WTC11 (cell line): ENCODE results near the gene EIF3I. TPM values are rescaled to one million over a fixed set of nuclear protein-coding genes. Genes with fewer than 3 reads are reported as not detected.

Experiments used
- ATAC-seq: fragments of 200-7000 bp; cut with Tn5 transposase; 2 replicates; pipeline ENCODE4 v1.10.0; 2021; ENCODE audit warnings: mild to moderate bottlenecking, moderate library complexity
- CTCF ChIA-PET: fragments of 300-600 bp; sonication (Branson Sonifier 250); formaldehyde crosslinking; loops from one replicate; lab custom pipeline; 2021; ENCODE audit warnings: antibody characterized with exemption; lab: Charles Lee
- POLR2A ChIA-PET: fragments of 350-600 bp; sonication (Branson Sonifier 250); formaldehyde crosslinking; loops from one replicate; lab custom pipeline; 2021; ENCODE audit warnings: antibody characterized with exemption; lab: Charles Lee
- DNase-seq: peaks from one replicate; pipeline ENCODE4 v3.0.0; 2021; ENCODE audit warnings: low spot score
- H3K27ac Mint-ChIP-seq: 2 replicates; pipeline ENCODE4 v1.8.0; 2021; ENCODE audit warnings: mixed read lengths
- H3K27me3 Mint-ChIP-seq: 2 replicates; pipeline ENCODE4 v1.8.0; 2021; ENCODE audit warnings: low read depth, mild to moderate bottlenecking, moderate library complexity, mixed read lengths
- H3K36me3 Mint-ChIP-seq: 2 replicates; pipeline ENCODE4 v1.8.0; 2021; ENCODE audit warnings: mixed read lengths
- H3K4me1 Mint-ChIP-seq: 2 replicates; pipeline ENCODE4 v1.8.0; 2022; ENCODE audit warnings: mixed read lengths
- H3K4me3 Mint-ChIP-seq: 2 replicates; pipeline ENCODE4 v1.8.0; 2021; ENCODE audit warnings: mild to moderate bottlenecking, moderate library complexity, mixed read lengths
- H3K9me3 Mint-ChIP-seq: 2 replicates; pipeline ENCODE4 v1.8.0; 2021; ENCODE audit warnings: mixed read lengths
- GABPB1 ChIP-seq: sonication (generic); formaldehyde crosslinking; IDR thresholded peaks from 2 replicates; pipeline ENCODE4 v1.8.1; 2023; ENCODE audit warnings: mild to moderate bottlenecking, missing genetic modification reagents
- HMGA2 ChIP-seq: fragments of 250-450 bp; sonication (Bioruptor Pico); IDR thresholded peaks from 2 replicates; pipeline ENCODE4 v1.4.0; 2021; ENCODE audit warnings: mild to moderate bottlenecking, moderate library complexity
- NFE2L1 ChIP-seq: sonication (generic); formaldehyde crosslinking; IDR thresholded peaks from 2 replicates; pipeline ENCODE4 v1.8.1; 2023; ENCODE audit warnings: missing genetic modification reagents
- ZNF121 ChIP-seq: sonication (generic); formaldehyde crosslinking; IDR thresholded peaks from 2 replicates; pipeline ENCODE4 v1.8.0; 2023; ENCODE audit warnings: missing genetic modification reagents
- ZNF219 ChIP-seq: sonication (generic); formaldehyde crosslinking; IDR thresholded peaks from 2 replicates; pipeline ENCODE4 v1.8.0; 2023; ENCODE audit warnings: missing genetic modification reagents, mild to moderate bottlenecking, borderline replicate concordance
- ZNF232 ChIP-seq: sonication (generic); formaldehyde crosslinking; IDR thresholded peaks from 2 replicates; pipeline ENCODE4 v1.8.0; 2022; ENCODE audit warnings: mild to moderate bottlenecking, missing genetic modification reagents
- ZNF416 ChIP-seq: fragments of 250-450 bp; sonication (Bioruptor Pico); IDR thresholded peaks from 2 replicates; pipeline ENCODE4 v1.9.0; 2021; ENCODE audit warnings: mild to moderate bottlenecking, inconsistent platforms
- total RNA-seq: library from RNA; stranded (reverse); gene quantifications from 3 replicates; pipeline ENCODE4 v1.2.3, GENCODE V29; 2021
- TF ChIP-seq, protein P1 (sequence below): sonication (generic); formaldehyde crosslinking; IDR thresholded peaks from 2 replicates; pipeline ENCODE4 v1.8.1; 2022; ENCODE audit warnings: low read depth, missing genetic modification reagents, borderline replicate concordance
- TF ChIP-seq, protein P2 (sequence below): sonication (generic); formaldehyde crosslinking; IDR thresholded peaks from 2 replicates; pipeline ENCODE4 v1.8.0; 2023; ENCODE audit warnings: missing genetic modification reagents, mild to moderate bottlenecking, borderline replicate concordance
- TF ChIP-seq, protein P3 (sequence below): fragments of 200-600 bp; IDR thresholded peaks from 2 replicates; pipeline ENCODE4 v1.8.0; 2022; ENCODE audit warnings: antibody characterized with exemption
- TF ChIP-seq, protein P4 (sequence below): sonication (generic); formaldehyde crosslinking; IDR thresholded peaks from 2 replicates; pipeline ENCODE4 v1.8.1; 2023; ENCODE audit warnings: mild to moderate bottlenecking, moderate library complexity, missing genetic modification reagents
- TF ChIP-seq, protein P5 (sequence below): sonication (generic); formaldehyde crosslinking; IDR thresholded peaks from 2 replicates; pipeline ENCODE4 v1.8.1; 2022; ENCODE audit warnings: missing genetic modification reagents, borderline replicate concordance
- TF ChIP-seq, protein P6 (sequence below): sonication (generic); formaldehyde crosslinking; IDR thresholded peaks from 2 replicates; pipeline ENCODE4 v1.8.0; 2022; ENCODE audit warnings: mild to moderate bottlenecking, missing genetic modification reagents
- TF ChIP-seq, protein P7 (sequence below): sonication (generic); formaldehyde crosslinking; IDR thresholded peaks from 2 replicates; pipeline ENCODE4 v1.8.1; 2023; ENCODE audit warnings: mild to moderate bottlenecking, missing genetic modification reagents, moderate library complexity

The EIF3I gene
- total RNA-seq, 1 experiment from 2014 or later = 237 TPM

DNA sequence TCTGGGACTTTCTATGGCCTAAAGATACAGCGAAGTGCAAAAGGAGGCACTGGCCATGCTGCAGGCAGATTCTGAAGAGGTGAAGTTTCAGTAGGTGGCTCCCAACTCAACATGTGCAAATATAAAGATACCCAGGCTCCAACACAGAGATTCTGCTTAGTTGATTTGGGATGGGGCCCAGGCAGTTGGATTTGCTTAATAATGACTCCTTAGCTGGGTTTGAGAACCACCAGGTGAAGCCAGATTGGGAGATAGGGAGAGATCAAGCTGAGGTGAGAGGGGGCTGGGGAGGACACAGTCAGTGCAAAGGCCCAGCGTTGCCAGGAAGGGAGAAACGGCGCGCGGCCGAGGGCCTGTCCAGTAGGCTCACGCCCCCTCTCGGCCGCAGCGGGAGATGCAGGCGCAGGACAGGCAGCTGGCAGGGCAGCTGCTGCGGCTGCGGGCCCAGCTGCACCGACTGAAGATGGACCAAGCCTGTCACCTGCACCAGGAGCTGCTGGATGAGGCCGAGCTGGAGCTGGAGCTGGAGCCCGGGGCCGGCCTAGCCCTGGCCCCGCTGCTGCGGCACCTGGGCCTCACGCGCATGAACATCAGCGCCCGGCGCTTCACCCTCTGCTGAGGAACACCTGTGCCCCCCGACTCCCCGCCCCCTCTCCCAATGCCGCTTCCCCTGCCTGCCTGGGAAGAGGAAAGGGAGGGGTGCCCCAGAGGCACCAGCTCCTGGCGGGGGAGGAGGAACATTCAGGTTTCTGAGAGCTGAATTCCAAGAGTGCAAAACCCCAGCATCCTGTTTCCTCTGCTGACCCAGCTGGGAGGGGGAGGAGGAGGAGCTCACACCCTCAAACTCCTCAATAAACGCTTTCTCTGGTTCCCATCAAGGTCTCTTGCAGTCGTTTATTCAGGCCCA is 26.0 kb downstream of the EIF3I start (continued):
- TF ChIP-seq NFE2L1 = 0 out of 2 replicates have a peak, but pooled peaks have one; percentile 62
- TF ChIP-seq HMGA2 (CRISPR knock-in tag) = no peak
- TF ChIP-seq, protein P1, sequence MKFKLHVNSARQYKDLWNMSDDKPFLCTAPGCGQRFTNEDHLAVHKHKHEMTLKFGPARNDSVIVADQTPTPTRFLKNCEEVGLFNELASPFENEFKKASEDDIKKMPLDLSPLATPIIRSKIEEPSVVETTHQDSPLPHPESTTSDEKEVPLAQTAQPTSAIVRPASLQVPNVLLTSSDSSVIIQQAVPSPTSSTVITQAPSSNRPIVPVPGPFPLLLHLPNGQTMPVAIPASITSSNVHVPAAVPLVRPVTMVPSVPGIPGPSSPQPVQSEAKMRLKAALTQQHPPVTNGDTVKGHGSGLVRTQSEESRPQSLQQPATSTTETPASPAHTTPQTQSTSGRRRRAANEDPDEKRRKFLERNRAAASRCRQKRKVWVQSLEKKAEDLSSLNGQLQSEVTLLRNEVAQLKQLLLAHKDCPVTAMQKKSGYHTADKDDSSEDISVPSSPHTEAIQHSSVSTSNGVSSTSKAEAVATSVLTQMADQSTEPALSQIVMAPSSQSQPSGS (CRISPR knock-in tag) = no peak
- TF ChIP-seq ZNF416 (CRISPR knock-in tag) = peak; percentile 83; the same call in 1 of the 2 replicates
- TF ChIP-seq, protein P2, sequence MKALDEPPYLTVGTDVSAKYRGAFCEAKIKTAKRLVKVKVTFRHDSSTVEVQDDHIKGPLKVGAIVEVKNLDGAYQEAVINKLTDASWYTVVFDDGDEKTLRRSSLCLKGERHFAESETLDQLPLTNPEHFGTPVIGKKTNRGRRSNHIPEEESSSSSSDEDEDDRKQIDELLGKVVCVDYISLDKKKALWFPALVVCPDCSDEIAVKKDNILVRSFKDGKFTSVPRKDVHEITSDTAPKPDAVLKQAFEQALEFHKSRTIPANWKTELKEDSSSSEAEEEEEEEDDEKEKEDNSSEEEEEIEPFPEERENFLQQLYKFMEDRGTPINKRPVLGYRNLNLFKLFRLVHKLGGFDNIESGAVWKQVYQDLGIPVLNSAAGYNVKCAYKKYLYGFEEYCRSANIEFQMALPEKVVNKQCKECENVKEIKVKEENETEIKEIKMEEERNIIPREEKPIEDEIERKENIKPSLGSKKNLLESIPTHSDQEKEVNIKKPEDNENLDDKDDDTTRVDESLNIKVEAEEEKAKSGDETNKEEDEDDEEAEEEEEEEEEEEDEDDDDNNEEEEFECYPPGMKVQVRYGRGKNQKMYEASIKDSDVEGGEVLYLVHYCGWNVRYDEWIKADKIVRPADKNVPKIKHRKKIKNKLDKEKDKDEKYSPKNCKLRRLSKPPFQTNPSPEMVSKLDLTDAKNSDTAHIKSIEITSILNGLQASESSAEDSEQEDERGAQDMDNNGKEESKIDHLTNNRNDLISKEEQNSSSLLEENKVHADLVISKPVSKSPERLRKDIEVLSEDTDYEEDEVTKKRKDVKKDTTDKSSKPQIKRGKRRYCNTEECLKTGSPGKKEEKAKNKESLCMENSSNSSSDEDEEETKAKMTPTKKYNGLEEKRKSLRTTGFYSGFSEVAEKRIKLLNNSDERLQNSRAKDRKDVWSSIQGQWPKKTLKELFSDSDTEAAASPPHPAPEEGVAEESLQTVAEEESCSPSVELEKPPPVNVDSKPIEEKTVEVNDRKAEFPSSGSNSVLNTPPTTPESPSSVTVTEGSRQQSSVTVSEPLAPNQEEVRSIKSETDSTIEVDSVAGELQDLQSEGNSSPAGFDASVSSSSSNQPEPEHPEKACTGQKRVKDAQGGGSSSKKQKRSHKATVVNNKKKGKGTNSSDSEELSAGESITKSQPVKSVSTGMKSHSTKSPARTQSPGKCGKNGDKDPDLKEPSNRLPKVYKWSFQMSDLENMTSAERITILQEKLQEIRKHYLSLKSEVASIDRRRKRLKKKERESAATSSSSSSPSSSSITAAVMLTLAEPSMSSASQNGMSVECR (CRISPR knock-in tag) = 0 out of 2 replicates have a peak, but pooled peaks have one; percentile 50
- TF ChIP-seq ZNF121 (CRISPR knock-in tag) = peak; percentile 92
- TF ChIP-seq ZNF219 = no peak
- TF ChIP-seq, protein P3, sequence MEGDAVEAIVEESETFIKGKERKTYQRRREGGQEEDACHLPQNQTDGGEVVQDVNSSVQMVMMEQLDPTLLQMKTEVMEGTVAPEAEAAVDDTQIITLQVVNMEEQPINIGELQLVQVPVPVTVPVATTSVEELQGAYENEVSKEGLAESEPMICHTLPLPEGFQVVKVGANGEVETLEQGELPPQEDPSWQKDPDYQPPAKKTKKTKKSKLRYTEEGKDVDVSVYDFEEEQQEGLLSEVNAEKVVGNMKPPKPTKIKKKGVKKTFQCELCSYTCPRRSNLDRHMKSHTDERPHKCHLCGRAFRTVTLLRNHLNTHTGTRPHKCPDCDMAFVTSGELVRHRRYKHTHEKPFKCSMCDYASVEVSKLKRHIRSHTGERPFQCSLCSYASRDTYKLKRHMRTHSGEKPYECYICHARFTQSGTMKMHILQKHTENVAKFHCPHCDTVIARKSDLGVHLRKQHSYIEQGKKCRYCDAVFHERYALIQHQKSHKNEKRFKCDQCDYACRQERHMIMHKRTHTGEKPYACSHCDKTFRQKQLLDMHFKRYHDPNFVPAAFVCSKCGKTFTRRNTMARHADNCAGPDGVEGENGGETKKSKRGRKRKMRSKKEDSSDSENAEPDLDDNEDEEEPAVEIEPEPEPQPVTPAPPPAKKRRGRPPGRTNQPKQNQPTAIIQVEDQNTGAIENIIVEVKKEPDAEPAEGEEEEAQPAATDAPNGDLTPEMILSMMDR = peak; percentile 95
- TF ChIP-seq, protein P4, sequence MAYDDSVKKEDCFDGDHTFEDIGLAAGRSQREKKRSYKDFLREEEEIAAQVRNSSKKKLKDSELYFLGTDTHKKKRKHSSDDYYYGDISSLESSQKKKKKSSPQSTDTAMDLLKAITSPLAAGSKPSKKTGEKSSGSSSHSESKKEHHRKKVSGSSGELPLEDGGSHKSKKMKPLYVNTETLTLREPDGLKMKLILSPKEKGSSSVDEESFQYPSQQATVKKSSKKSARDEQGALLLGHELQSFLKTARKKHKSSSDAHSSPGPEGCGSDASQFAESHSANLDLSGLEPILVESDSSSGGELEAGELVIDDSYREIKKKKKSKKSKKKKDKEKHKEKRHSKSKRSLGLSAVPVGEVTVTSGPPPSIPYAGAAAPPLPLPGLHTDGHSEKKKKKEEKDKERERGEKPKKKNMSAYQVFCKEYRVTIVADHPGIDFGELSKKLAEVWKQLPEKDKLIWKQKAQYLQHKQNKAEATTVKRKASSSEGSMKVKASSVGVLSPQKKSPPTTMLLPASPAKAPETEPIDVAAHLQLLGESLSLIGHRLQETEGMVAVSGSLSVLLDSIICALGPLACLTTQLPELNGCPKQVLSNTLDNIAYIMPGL = peak; percentile 85; the same call in 1 of the 2 replicates
- TF ChIP-seq, all 79 proteins: peak for 13

DNA sequence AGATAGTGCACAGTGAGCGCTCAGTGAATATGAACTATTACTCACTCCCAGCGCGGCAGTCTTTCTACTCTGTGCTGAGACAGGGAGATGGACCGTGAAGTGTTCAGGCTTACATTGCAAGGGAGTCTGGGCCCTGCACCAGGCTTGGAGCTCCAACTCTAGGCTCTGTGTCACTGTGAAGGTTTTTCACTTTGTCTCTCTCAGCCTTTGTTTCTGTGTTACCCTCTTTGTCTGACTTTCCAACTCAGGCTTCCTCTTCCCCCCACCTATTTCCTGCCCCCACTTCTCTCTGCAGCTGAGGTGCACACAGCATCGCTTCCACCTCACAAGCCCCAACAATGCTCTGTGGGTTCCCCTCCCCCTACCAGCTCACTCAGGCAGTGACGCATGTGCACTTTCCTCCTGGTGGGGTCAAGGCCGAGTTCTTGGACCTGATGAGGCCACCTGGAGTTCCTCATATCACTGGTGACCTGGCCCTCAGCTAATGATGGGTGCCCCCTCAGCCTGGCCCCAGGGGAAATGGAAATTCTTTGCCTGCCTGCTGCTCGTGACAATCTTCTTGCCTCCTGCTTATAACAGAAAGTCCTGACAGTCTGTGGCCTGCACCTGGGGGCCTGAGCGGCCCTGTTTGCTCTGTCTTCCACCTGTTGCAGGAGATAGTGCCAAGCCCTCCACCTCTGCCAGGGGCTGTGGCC is 27.8 kb downstream of the EIF3I start:
- Mint-ChIP-seq H3K36me3 (no peaks in the 10 kb centered on the region), H3K27ac (peak overlapping the region; percentile 70), H3K9me3 (no peaks in the 10 kb centered on the region), H3K4me1 (peaks cover 40% of the 10 kb centered on the region), H3K27me3 (peaks cover 4% of the 10 kb centered on the region), H3K4me3 (peak overlapping the region; percentile 24; the same call in 1 of the 2 replicates)
- ChIA-PET CTCF (interaction anchor here (0.6 to 6.1 kb wide), 8 partner anchors 9 to 66 kb away, joined by 3 to 75 read pairs (median 14); partner anchors contain the start of genes EIF3I and TMEM234), POLR2A (interaction anchor here (0.5 to 3.2 kb wide), 4 partner anchors 10 to 375 kb away, joined by 3 to 30 read pairs (median 10); no protein-coding TSS in a partner anchor)
- TF ChIP-seq GABPB1 (CRISPR knock-in tag) = peak; percentile 48; the same call in 1 of the 2 replicates
- TF ChIP-seq, protein P5, sequence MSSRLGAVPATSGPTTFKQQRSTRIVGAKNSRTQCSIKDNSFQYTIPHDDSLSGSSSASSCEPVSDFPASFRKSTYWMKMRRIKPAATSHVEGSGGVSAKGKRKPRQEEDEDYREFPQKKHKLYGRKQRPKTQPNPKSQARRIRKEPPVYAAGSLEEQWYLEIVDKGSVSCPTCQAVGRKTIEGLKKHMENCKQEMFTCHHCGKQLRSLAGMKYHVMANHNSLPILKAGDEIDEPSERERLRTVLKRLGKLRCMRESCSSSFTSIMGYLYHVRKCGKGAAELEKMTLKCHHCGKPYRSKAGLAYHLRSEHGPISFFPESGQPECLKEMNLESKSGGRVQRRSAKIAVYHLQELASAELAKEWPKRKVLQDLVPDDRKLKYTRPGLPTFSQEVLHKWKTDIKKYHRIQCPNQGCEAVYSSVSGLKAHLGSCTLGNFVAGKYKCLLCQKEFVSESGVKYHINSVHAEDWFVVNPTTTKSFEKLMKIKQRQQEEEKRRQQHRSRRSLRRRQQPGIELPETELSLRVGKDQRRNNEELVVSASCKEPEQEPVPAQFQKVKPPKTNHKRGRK (CRISPR knock-in tag) = no peak
- TF ChIP-seq, protein P6, sequence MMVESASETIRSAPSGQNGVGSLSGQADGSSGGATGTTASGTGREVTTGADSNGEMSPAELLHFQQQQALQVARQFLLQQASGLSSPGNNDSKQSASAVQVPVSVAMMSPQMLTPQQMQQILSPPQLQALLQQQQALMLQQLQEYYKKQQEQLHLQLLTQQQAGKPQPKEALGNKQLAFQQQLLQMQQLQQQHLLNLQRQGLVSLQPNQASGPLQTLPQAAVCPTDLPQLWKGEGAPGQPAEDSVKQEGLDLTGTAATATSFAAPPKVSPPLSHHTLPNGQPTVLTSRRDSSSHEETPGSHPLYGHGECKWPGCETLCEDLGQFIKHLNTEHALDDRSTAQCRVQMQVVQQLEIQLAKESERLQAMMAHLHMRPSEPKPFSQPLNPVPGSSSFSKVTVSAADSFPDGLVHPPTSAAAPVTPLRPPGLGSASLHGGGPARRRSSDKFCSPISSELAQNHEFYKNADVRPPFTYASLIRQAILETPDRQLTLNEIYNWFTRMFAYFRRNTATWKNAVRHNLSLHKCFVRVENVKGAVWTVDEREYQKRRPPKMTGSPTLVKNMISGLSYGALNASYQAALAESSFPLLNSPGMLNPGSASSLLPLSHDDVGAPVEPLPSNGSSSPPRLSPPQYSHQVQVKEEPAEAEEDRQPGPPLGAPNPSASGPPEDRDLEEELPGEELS (CRISPR knock-in tag) = no peak
- TF ChIP-seq ZNF232 (CRISPR knock-in tag) = no peak
- TF ChIP-seq, protein P7, sequence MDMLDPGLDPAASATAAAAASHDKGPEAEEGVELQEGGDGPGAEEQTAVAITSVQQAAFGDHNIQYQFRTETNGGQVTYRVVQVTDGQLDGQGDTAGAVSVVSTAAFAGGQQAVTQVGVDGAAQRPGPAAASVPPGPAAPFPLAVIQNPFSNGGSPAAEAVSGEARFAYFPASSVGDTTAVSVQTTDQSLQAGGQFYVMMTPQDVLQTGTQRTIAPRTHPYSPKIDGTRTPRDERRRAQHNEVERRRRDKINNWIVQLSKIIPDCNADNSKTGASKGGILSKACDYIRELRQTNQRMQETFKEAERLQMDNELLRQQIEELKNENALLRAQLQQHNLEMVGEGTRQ = no peak
- DNase-seq (no peak), ATAC-seq (no peak)
